Chondrocyte (in vitro differentiated cells): ENCODE measurements around the gene IL22RA1. TPM values are rescaled to one million over a fixed set of nuclear protein-coding genes. Genes with fewer than 3 reads are reported as not detected.

Source experiments
- DNase-seq: peaks from one replicate; pipeline ENCODE4 v3.0.0; 2021; ENCODE audit warnings: mixed read lengths, low spot score
- H3K27ac Mint-ChIP-seq: one replicate; pipeline ENCODE4 v1.8.0; 2021; ENCODE audit warnings: mild to moderate bottlenecking, moderate library complexity, mixed read lengths; ENCODE audit not compliant: unreplicated experiment
- H3K27me3 Mint-ChIP-seq: 2 replicates; pipeline ENCODE4 v1.8.0; 2021; ENCODE audit warnings: low read depth, mixed read lengths
- H3K36me3 Mint-ChIP-seq: 2 replicates; pipeline ENCODE4 v1.8.0; 2021; ENCODE audit warnings: low read depth, mixed read lengths
- H3K4me1 Mint-ChIP-seq: 2 replicates; pipeline ENCODE4 v1.8.0; 2021; ENCODE audit warnings: low read depth, mild to moderate bottlenecking, mixed read lengths
- H3K4me3 Mint-ChIP-seq: one replicate; pipeline ENCODE4 v1.8.0; 2021; ENCODE audit warnings: mild to moderate bottlenecking, moderate library complexity, mixed read lengths; ENCODE audit not compliant: unreplicated experiment
- H3K9me3 Mint-ChIP-seq: 2 replicates; pipeline ENCODE4 v1.8.0; 2021; ENCODE audit warnings: low read depth, mixed read lengths
- total RNA-seq: library from RNA; stranded (reverse); gene quantifications from 3 replicates; pipeline ENCODE4 v1.2.1, GENCODE V29; 2021
- TF ChIP-seq, protein P1 (sequence below): fragments of 200-600 bp; sonication (generic); IDR thresholded peaks from 2 replicates; pipeline ENCODE4 v1.5.0; 2021; ENCODE audit warnings: antibody characterized with exemption, mild to moderate bottlenecking, moderate library complexity

The IL22RA1 gene
- total RNA-seq, 1 donor from 2014 or later: not detected

DNA sequence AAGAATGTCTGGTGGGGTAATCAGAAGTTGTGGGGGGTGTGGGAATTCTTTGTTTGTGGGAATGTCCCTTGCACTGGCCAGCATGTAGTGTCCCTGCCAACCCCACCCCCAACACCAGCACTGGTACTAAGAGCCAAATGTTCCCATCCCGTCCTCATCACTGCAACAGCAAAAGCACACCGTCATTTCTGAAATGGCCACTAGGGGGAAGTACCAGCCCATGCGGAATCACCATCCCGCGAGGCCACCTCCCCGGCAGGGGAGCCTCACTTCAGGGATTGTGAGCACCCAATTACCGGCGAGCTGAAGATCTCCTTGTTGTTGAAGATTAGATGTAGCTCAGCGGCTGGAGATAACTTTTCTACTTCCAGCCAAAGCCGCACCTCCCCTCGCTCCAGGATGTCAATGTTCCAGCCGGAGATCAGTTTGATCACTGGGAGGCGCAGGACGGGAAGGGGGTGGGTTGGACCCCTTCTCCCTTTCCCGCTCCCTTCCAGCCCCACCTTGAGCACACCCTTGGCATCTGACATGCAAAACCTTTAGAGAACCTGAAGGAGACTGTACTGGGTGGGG lies 72.0 kb downstream of the IL22RA1 start:
- no peaks in the 10 kb centered on the region for H3K9me3 Mint-ChIP-seq
- no peak overlapping the region for H3K4me3 Mint-ChIP-seq
- TF ChIP-seq, protein P1, sequence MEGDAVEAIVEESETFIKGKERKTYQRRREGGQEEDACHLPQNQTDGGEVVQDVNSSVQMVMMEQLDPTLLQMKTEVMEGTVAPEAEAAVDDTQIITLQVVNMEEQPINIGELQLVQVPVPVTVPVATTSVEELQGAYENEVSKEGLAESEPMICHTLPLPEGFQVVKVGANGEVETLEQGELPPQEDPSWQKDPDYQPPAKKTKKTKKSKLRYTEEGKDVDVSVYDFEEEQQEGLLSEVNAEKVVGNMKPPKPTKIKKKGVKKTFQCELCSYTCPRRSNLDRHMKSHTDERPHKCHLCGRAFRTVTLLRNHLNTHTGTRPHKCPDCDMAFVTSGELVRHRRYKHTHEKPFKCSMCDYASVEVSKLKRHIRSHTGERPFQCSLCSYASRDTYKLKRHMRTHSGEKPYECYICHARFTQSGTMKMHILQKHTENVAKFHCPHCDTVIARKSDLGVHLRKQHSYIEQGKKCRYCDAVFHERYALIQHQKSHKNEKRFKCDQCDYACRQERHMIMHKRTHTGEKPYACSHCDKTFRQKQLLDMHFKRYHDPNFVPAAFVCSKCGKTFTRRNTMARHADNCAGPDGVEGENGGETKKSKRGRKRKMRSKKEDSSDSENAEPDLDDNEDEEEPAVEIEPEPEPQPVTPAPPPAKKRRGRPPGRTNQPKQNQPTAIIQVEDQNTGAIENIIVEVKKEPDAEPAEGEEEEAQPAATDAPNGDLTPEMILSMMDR: peak; percentile 94
- no peaks in the 10 kb centered on the region for H3K36me3 Mint-ChIP-seq
- peaks cover 5% of the 10 kb centered on the region for H3K4me1 Mint-ChIP-seq
- no peak overlapping the region for H3K27ac Mint-ChIP-seq
- peaks cover 2% of the 10 kb centered on the region for H3K27me3 Mint-ChIP-seq
- peak; percentile 30 for DNase-seq

DNA sequence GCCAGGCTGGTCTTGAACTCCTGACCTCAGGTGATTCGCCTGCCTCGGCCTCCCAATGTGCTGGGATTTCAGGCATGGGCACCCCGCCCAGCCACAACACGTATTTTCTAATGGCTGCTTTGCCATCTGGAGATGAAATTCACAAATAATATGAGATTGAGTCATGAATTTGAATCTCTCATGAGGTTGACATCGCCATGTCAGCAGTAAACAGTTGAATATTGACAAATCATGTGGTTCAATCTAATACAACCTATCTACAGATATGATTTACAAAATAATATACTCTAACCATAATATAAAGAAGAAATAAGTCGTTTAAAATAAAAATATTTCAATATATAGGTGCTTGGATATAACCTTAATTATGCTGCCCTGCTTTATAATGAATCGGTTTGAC lies 73.1 kb downstream of the IL22RA1 start:
- DNase-seq: no peak
- H3K27me3 Mint-ChIP-seq: peaks cover 2% of the 10 kb centered on the region
- TF ChIP-seq, protein P1: no peak
- H3K4me1 Mint-ChIP-seq: peaks cover 5% of the 10 kb centered on the region
- H3K9me3 Mint-ChIP-seq: no peaks in the 10 kb centered on the region
- no peak overlapping the region for H3K27ac Mint-ChIP-seq
- H3K4me3 Mint-ChIP-seq: no peak overlapping the region
- H3K36me3 Mint-ChIP-seq: no peaks in the 10 kb centered on the region

Other genes with a start within 250 kb of the IL22RA1 start
- gene CNR2, start 229.8 kb downstream of the IL22RA1 start, total RNA-seq: not detected in 3 replicates
- gene PNRC2, start 183.3 kb downstream of the IL22RA1 start, total RNA-seq: 52.9 to 62.6 TPM (median 54.2 TPM) in 3 replicates
- gene SRSF10, start 162.8 kb downstream of the IL22RA1 start, total RNA-seq: 86.0 to 113 TPM (median 92.0 TPM) in 3 replicates
- 0.70 to 2.9 TPM (median 0.72 TPM) in 3 replicates for gene MYOM3, start 31.0 kb downstream of the IL22RA1 start, total RNA-seq
- 0.12 to 0.22 TPM in 2 of 3 replicates, not detected in the other for gene IFNLR1, start 44.1 kb upstream of the IL22RA1 start, total RNA-seq
- gene GRHL3, start 176.2 kb upstream of the IL22RA1 start, total RNA-seq: 0.07 TPM in 1 of 3 replicates, not detected in the others